Measurements from ENCODE around the gene PCBD1.

DNA sequence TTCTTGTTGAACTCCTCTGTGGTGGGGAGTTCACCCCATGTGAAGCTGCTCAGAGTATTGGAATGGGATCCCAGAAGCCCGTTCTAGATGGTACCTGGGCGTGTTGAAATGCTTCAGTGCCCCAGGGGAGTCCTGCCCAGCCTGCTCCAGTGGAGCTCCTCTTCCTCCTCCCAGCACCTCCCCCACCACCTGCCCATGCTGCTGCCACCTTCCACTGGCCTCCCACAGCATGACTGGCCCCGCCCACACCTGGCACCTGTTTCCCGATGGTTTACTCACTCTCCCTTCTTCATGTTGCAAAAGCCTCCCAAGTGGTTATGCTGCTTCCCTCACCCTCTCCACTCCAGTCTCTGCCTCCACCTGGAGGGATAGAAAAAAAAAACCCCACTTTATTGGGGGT is 32.2 kb upstream of the PCBD1 start:
- TF ChIP-seq POLR2A (IDR thresholded peaks at IDR 0.05; ENCODE audit: low read depth, low read length) = no peak
- no peak for TF ChIP-seq TAF1 (IDR thresholded peaks at IDR 0.05; ENCODE audit: low read depth, low read length)
